GM18868 (cell line): ENCODE measurements around the gene FAM151B.
"Not testable (repeated sequence)": the region's sequence is repeated elsewhere in the genome, so short reads cannot be mapped to it uniquely, and the experiment has no call there.

Experiments
- ATAC-seq: cut with Tn5 transposase; IDR thresholded peaks from one replicate; pipeline ENCODE4 v1.9.1; 2021; ENCODE audit warnings: mild to moderate bottlenecking, moderate library complexity; ENCODE audit not compliant: unreplicated experiment

FAM151B gene, protein sequence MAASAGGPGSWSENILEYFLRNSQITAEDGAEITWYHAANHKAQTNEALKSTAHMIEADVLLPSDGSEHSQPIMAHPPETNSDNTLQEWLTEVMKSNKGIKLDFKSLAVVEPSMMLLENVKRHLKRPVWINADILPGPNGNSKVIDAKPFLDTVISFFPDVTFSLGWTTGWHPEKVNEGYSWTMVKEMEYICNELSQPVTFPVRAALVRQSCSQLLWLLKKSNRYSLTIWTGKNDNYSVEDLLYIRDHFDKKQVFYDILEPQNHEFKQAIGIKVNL

DNA sequence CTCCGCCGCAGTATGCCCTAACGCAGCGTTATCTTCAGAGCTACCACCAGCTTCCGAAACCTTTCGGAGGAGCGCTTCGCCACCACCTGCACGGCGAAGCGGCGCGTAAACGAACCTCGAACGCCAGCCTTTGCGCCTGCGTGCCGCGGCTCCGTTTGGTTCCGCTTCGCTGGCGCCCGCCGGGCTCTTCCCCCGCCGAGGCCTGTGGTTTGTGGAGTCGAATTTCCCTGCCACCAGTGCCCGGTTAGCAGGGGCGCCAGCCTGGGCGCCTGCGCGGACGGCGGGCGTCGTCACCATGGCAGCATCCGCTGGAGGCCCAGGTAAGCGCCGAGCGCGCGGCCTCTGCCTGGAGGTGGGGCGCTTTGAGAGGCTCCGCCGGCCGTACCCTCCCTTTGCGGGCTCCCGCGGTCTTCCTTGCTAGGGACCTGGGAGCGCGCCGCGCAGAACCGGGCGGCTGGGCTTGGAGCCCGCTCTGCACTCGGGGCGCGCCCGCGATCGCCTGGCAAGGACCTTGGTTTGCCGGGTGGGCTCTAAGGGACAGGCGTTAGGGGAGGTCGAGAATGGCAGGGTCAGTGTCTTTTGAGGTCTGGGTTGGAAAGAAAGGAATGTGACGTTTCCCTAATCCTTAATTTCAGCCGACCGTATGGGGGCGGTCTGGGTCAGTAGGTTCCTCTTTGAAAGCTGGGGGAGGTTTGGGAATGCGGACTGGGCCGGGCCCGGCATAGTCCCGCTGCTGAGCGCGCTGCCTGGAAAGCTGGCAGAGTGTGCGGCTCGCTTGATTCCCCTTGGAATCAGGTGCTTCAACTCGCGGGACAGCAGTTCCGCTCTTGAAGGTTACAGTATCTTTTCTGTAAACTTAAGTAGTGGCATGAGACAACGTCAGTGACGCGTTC is at the start of gene FAM151B:
TSS of gene FAM151B (plus strand) at position 272 of the 893 bp plus-strand sequence. CDS start at position 296, 24 bp downstream.
- peak; percentile 96 for ATAC-seq

DNA sequence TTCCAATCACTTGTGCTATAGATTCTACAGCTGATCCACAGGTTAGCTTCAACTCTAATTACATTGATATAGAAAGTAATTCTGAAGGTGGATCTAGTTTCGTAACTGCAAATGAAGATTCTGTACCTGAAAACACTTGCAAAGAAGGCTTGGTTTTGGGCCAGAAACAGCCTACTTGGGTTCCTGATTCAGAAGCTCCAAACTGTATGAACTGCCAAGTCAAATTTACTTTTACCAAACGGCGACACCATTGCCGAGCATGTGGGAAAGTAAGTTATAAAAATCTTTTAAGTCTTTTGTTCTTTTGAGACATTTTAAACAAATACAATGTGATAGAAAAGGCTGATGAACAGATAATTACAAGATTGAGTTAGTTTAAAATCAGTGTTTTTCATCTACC is 49.2 kb upstream of the FAM151B start:
- ATAC-seq = no peak

DNA sequence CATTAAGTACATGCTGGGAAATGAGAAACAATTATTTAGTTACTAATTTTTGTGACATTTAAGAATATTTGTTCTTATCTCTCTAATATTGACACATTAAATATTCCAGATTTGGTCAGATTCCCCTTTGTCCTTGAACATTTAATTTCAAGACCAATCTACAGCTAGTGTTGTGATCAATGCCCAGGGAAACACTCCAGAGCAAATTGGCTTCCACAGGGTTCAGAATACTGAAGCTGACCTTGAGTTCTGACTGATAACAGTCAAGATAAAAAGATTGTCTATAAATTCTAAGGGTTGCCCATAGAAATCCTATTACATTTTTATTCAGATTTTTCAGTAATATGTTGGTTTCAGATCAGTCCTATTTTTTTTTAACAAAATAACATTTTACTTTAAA is 48.7 kb upstream of the FAM151B start:
- ATAC-seq = no peak

DNA sequence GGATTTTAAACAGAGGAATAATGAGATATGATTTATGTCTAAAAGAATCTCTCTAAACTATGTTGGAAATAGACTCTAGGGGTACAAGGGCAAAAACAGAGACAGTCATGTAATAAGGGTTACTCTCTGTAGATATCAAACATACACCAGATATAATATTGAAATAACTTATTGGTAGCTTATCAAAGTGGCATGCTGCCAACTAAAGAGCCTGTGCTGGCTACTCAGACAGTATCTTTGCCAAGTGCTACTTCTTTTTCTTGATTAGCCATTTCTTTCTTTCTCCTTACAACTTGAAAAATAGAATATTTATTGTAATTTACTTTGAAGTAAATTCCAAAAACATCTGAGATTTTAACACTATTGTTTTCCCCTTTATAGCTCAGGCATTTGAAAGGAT is 45.2 kb upstream of the FAM151B start:
- ATAC-seq = no peak

DNA sequence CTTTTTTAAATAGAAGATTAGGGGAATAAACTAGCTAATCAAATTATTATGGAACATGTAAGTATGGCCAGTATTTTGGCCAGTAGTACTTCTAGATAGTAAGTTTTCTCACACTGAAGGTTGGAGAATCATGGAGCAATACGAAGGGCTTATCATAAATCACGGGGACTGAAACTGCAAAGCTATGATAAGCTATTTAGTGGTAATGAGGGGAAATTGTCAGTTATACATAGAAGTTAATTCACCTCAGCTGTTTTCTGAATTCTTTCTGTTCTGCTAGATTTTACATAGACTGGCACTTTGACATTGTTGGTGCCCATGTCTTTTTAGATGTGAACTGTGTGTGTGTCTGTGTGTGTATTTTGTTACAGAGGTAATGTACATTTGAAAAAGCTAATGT is 34.5 kb upstream of the FAM151B start:
- no peak for ATAC-seq

DNA sequence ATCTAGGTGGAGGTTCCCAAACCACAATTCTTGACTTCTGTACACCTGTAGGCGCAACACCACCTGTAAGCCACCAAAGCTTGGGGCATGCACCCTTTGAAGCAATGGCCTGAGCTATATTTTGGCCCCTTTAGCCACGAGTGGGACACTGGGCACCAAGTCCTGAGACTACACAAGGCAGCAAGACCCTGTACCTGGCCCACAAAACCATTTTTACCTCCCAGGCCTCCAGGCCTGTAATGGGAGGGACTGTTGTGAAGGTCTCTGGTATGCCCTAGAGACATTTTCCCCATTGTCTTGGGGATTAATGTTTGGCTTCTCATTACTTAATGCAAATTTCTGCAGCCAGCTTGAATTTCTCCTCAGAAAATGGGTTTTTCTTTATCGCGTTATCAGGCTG is 24.6 kb upstream of the FAM151B start:
- no peak for ATAC-seq

DNA sequence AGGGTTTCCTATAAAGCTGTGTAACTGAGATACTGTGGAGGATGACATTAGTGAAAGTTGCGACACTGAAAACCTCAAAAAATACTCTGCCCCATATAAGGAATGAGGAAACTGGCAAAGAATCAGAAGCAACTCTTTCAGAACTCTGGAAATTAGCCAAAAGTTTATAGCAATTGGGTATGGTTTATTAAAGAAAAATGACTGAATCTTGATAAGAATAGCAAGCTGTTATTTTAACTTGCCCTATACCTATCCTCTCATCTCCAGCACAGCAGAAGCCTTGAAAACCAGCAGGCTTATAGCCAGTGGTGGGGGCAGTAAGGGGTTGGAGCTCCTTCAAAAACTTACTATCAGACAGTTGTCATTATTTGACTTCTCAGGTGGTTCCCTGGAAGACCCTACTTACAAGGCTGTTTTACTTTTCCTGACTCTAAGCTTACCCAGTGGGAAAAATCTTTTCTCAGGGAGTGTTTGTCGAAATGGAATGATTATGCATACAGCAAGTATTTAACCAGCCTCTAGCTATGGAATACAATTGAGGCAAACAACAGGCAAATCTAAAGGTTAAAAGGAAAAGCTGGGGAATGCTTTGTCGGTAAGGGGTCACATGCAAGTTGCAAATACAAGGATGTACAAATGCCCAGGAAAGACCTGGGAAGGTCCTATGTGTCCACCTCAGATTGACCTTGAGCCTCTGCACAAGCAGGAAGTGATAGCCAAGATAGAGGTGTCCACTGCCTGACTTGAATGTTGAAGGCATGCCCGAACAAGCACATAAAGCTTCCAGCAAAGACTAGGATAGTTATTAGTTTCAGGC is 21.0 kb upstream of the FAM151B start:
- ATAC-seq = no peak

DNA sequence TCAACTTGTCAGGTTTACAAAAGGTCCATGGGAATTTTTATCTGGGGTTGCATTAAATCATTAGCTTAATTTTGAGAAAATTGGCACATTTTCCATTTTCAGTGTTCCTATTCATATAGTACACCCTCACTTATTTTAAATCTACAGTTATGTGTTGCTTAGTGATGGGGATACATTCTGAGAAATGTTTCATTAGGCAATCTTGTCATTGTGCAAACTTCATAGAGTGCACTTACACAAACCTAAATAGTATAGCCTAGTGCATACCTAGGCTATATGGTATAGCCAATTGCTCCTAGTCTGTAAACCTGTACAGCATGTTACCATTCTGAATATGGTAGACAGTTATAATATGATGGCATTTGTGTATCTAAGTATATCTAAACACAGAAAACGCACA is 19.8 kb upstream of the FAM151B start:
- no peak for ATAC-seq

DNA sequence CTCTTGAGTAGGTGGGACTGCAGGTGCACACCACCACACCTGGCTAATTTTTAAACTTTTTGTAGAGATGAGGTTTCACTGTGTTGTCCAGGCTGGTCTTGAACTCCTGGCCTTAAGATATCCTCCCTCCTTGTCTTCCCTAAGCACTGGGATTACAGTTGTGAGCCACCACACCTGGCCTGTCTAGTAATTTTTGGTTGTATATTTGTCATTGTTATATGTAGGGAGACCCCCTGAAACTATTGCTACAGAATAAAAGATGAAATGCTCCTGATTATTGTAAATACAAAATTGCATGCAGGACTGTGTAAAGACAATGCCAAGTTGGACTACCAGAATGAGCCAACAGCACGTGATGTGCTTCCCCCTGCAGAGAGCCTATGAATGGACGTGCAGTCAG is 17.3 kb upstream of the FAM151B start:
- ATAC-seq = not testable (repeated sequence)

DNA sequence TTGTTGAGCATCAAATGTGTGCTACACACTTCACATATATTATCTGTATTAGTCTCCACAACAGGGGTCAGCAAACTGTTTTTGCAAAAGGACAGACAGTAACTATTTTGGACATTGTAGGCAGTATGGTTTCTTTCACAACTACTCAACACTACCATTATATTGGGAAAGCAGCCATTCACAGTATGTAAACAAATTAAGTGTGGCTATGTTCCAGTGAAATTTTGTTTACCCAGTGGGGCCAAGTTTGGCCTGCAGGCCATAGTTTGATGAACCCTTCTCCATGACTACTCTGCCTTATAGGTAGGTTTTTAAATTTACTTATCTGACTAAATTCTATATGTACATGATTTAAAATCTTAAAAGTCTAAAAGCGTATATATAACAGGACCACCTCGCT is 13.0 kb upstream of the FAM151B start:
- ATAC-seq = no peak

DNA sequence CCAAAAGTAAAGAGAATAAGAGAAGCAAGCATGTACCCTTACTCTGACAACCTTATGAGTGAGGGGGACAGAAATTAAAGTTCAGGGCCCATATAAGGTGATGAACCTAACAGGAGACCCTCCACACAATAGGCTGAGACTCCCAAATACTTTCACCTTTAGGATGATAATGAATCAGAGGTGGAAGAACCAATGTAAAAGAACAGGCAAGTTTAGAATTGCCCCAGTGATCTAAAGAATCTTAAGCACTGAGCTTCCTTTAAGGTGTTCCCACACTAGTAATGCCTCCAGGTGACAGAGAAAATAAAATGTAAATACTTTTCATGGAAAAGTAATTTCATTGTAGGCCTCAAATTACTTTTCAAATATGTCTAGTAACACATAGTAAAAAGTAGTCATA is 8.2 kb upstream of the FAM151B start:
- no peak for ATAC-seq

DNA sequence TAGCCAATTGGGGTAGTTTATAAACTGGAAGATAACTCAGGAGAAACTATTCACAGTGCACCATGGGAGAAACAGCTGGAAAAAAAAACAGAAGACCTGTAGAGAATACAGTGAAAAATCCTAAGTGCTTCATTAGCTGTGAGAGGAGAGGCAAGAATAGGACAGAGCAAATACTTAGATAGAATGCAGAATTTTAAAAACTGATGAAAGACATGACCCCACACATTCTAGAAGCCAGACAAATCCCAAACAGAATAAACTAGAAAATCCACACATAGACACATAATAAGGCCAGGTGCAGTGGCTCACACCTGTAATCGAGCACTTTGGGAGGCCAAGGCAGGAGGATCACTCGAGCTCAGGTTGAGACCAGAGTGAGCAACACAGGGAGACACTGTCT is 7.5 kb upstream of the FAM151B start:
- no peak for ATAC-seq

DNA sequence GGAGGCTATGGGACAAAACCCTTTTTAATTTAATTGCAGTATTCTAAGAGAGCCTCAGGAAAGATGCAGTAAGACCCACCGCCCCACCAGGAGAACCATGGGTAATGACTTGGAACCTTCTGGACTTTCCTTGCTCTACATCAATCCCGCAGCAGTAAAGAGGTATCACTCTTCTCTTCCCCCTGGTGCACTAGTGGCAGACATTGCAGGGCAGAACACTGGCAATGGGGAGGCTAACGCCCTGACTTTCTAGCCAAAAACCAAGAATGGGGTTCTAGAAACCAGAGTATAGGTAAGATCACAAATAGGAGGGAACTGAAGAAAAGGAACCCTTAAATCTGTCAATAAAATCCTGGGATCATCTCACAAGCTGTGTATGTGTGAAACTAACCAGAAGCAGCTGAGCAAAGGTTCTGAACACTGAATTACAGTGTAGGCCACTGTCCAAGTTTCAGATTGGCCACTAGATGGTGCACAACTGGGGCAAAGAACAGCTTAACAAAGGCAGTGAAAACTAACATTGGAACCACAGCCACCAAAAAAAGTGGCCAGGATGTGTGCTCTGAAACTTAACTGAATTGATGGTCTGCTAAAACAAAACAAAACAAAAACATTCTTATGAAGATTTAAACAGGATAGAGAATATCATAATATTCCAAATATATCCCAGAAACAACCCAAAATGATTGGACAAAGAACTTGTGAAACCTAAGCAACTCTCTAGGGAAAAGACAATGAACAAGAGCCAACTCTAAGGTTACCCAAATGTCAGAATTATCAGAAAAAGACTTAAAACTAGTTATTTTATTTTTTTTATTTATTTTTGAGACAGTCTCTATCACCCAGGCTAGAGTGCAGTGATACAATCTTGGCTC is 6.6 kb upstream of the FAM151B start:
- peak; percentile 72 for ATAC-seq

DNA sequence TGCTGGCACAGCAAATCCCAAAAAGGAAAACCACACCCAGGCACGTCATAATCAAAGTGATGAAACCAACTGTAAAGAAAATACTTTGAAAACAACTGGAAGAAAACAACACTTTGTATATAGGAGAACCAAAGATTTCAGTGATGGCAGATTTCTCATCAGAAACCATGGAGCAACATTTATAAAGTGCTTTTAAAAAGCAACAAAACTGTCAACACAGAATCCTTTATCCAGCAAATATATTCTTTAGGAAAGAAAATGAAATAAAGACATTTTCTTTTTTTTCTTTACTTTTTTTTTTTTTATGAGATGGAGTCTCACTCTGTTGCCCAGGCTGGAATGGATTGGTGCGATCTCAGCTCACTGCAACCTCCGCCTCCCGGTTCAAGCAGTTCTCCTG is 5.3 kb upstream of the FAM151B start:
- ATAC-seq = no peak

DNA sequence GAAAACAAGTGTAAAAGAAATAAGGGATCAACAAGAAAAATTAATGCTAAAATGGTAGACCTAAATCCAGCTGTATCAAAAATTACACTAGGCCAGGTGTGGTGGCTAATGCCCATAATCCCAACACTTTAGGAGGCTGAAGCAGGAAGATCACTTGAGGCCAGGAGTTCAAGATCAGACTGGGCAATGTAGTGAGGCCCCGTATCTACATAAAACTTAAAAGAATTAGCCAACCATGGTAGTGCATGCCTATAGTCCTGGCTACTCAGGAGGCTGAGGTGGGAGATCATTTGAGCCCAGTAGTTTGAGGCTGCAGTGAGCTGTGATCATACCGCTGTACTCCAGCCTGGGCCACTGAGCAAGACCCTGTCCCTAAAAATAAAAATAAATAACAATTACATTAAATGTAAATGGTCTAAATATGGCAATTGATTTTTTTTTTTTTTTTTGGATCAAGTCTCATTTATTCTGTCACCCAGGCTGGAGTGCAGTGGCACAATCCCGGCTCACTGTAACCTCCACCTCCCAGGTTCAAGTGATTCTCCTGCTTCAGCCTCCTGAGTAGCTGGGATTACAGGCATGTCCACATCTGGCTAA is 4.2 kb upstream of the FAM151B start:
- ATAC-seq = no peak

DNA sequence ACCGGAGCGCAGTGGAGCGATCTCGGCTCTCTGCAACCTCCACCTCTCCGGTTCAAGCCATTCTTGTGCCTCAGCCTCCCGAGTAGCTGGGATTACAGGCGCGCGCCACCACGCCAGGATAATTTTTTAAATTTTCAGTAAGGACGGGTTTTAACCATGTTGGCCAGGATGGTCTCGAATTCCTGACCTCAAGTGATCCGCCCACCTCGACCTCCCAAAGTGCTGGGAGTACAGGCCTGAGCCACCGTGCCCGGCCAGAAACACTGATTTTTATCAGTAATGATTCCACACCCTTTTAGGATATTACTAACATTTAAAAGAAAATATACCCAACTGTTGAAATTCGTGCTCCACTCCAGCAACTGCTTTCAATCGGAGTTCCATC is 464 bp upstream of the FAM151B start:
- ATAC-seq = no peak

DNA sequence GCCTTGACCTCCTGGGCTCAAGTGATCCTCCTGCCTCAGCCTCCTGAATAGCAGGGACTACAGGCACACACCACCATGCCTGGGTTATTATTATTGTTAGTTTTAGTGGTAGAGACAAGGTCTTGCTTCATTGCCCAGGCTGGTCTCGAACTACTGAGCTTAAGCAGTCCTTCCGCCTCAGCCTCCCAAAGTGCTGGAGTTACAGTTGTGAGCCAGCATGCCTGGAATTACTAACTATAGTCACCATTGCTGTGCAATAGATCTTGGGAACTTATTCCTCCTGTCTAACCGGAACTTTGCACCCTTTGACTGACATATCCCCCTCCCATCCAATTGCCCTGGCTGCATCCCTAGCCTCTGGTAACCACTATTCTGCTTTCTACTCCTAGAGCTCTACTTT is 3.4 kb downstream of the FAM151B start:
- no peak for ATAC-seq

DNA sequence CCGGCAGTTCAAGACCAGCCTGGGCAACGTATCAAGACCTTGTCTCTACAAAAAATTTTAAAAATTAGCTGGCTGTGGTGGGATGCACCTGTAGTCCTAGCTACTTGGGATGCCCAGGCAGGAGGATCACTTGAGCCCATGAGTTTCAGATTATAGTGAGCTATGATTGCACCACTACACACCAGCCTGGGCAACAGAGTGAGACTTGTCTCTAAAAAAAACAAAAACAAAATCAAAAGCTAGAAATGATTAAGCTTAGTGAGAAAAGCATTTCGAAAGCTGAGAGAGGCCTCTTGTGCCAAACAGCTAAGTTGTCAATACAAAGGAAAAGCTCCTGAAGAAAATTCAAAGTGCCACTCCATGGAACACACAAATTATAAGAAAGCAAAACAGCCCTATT is 4.8 kb downstream of the FAM151B start:
- no peak for ATAC-seq

DNA sequence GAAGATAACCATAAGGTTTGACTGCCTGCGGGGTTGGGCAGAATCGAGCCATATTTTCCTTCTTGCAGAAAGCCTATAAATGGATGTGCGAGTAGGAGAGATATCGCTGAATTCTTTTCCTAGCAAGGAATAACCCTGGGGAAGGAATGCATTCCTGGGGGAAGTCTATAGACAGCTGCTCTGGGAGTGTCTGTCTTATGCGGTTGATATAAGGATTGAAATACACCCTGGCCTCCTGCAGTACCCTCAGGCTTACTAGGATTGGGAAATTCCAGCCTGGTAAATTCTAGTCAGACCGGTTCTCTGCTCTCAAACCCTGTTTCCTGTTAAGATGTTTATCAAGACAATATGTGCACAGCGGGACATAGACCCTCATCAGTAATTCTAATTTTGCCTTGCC is 5.5 kb downstream of the FAM151B start:
- not testable (repeated sequence) for ATAC-seq

DNA sequence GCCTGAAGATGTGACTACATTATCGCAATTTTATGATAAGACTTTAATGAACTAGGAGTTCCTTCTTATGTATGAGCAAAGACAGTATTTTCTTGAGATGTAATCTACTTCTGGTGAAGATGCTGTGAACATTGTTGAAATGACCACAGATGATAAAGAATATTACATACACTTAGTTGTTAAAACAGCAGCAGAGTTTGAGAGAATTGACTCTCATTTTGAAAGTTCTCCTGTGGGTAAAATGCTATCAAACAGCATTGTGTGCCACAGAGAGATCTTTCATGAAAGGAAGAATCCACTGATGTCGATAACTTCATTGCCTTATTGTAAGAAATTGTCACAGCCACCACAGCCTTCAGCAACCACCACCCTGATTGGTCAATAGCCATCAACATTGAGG is 8.0 kb downstream of the FAM151B start:
- ATAC-seq = no peak
